Uterus (tissue), 2 donors: ENCODE data around the gene SLCO2A1.

Experiments used
- POLR2A ChIP-seq, 2 donors: fragments of 450-650 bp; IDR thresholded peaks; one replicate each; pipeline ENCODE4 v1.6.1; 2016; ENCODE audit warnings: antibody characterized with exemption in 2 of 2, mild to moderate bottlenecking in 1 of 2, moderate library complexity in 1 of 2
- TF ChIP-seq, protein P1 (sequence below), 4 experiments: fragments of 200-600 bp in 2 of 4; fragments of 450-650 bp in 2 of 4; sonication (generic) in 2 of 4; IDR thresholded peaks; one replicate each; pipeline ENCODE4 v1.5.1; 2016 to 2019; ENCODE audit warnings: antibody characterized with exemption in 4 of 4, mild to moderate bottlenecking in 2 of 4, moderate library complexity in 1 of 4

- TF ChIP-seq, protein P1, sequence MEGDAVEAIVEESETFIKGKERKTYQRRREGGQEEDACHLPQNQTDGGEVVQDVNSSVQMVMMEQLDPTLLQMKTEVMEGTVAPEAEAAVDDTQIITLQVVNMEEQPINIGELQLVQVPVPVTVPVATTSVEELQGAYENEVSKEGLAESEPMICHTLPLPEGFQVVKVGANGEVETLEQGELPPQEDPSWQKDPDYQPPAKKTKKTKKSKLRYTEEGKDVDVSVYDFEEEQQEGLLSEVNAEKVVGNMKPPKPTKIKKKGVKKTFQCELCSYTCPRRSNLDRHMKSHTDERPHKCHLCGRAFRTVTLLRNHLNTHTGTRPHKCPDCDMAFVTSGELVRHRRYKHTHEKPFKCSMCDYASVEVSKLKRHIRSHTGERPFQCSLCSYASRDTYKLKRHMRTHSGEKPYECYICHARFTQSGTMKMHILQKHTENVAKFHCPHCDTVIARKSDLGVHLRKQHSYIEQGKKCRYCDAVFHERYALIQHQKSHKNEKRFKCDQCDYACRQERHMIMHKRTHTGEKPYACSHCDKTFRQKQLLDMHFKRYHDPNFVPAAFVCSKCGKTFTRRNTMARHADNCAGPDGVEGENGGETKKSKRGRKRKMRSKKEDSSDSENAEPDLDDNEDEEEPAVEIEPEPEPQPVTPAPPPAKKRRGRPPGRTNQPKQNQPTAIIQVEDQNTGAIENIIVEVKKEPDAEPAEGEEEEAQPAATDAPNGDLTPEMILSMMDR (IDR thresholded peaks at IDR 0.05) = no peak
- no peak for TF ChIP-seq POLR2A (IDR thresholded peaks at IDR 0.05)
These were observed 151.2 kb downstream of the SLCO2A1 start for GRCh38 chr3:133878518-133878917.
